ENCODE results near the gene DCAF17. TPM values are rescaled to one million over a fixed set of nuclear protein-coding genes. Genes with fewer than 3 reads are reported as not detected.
"Not testable (repeated sequence)": the region's sequence is repeated elsewhere in the genome, so short reads cannot be mapped to it uniquely, and the experiment has no call there.

The DCAF17 gene
- total RNA-seq, 2 donors from 2014 or later: 17.3 to 17.5 TPM

DNA sequence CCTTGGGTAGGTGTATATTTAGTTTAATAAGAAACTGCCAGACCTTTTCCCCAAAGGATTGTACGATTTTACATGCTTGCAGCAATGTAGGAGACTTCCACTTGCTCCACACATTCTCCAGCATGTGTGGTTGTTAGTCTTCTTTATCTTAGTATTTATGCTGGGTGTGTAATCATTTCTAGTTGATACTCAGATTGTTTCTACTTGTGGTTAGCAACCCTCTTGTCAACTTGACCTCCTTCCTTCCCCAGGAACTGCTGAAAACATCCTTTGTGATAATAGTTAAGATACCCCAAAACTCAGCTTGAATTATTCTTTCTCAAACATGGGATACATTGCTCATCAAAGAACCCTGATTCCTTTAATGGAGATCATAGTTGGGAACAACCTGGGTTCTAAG is 51.1 kb downstream of the DCAF17 start:
- no peak for DNase-seq
- Mint-ChIP-seq H3K4me1 (peaks cover 22% of the 10 kb centered on the region), H3K4me3 (peak overlapping the region; percentile 32)

DNA sequence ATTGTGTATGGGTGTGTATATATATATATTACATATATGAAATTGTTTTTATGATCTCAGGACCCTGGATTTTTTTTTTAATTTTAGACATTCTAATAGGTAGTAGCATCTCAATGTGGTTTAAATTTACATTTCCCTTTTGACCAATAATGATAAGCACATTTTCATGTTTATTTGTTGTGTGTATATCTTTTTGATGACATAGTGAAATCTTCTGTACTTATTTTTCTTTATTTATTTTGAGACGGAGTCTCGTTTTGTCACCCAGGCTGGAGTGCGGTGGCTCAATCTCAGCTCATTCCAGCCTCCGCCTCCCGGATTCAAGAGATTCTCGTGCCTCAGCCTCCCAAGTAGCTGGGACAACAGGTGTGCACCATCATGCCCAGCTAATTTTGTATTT is 53.2 kb downstream of the DCAF17 start:
- Mint-ChIP-seq H3K36me3 (ENCODE audit: low read depth) (peaks cover 10% of the 10 kb centered on the region), H3K4me3 (no peak overlapping the region), H3K27ac (no peak overlapping the region), H3K4me1 (peaks cover 20% of the 10 kb centered on the region), H3K27me3 (no peaks in the 10 kb centered on the region)
- ATAC-seq: no peak
- no peak for DNase-seq
- H3K9me3 ChIP-seq (ENCODE audit: control insufficient read depth, low read length, poor library complexity, severe bottlenecking): no peaks in the 10 kb centered on the region

More for the DNA sequence above, 51.1 kb downstream of the DCAF17 start:
- Mint-ChIP-seq H3K36me3 (ENCODE audit: low read depth) (peaks cover 16% of the 10 kb centered on the region), H3K27me3 (no peaks in the 10 kb centered on the region), H3K27ac (peak overlapping the region; percentile 62)
- no peak for ATAC-seq
- no peaks in the 10 kb centered on the region for H3K9me3 ChIP-seq (ENCODE audit: control insufficient read depth, low read length, poor library complexity, severe bottlenecking)

DNA sequence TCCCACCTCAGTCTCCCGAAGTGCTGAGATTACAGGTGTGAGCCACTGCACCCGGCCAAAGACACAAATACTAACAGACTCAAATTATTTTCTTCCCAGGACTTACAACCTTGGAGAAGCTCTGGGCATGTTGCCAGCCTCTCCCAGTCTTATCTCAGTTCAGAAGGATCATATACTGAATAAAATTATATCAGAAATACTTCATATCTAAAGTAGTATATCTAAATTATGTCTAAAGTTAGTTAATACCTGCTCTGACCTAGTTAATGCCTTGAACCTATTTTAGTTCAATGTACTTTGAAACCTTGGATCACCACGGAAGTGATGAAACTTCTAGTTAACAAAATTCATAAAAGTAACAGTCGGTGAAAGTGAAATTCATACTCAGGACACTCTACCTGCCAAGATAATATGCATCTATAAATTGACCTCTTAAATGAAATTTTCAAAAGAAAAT is 53.8 kb downstream of the DCAF17 start:
- peaks cover 16% of the 10 kb centered on the region for H3K4me1 Mint-ChIP-seq
- DNase-seq (no peak), ATAC-seq (no peak)
- H3K9me3 ChIP-seq (ENCODE audit: control insufficient read depth, low read length, poor library complexity, severe bottlenecking): no peaks in the 10 kb centered on the region
- no peak overlapping the region for H3K4me3 Mint-ChIP-seq
- H3K27me3 Mint-ChIP-seq: no peaks in the 10 kb centered on the region
- H3K36me3 Mint-ChIP-seq (ENCODE audit: low read depth): peaks cover 6% of the 10 kb centered on the region
- no peak overlapping the region for H3K27ac Mint-ChIP-seq

DNA sequence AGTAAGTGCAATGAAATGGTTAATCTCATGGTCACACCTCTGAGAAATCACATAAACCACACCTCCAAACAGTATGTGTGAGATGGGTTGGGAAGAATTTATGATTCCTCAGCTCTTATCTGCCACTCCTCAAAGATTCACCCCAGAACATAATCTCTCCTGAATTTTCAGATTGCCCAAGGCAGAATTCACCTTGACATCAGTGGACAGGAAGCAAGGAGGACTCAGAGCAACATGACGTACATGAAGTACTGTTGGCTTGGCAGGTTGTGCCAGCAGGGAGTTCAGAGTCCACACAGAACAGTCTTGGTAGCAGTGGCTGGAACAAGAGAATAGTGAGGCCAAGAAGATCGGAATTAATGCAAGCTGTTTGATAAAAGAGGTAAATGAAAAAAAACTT is 56.6 kb downstream of the DCAF17 start:
- ATAC-seq (no peak), DNase-seq (no peak)
- Mint-ChIP-seq H3K27me3 (no peaks in the 10 kb centered on the region), H3K36me3 (ENCODE audit: low read depth) (peaks cover 3% of the 10 kb centered on the region), H3K4me3 (no peak overlapping the region), H3K27ac (no peak overlapping the region), H3K4me1 (no peaks in the 10 kb centered on the region)
- no peaks in the 10 kb centered on the region for H3K9me3 ChIP-seq (ENCODE audit: control insufficient read depth, low read length, poor library complexity, severe bottlenecking)

DNA sequence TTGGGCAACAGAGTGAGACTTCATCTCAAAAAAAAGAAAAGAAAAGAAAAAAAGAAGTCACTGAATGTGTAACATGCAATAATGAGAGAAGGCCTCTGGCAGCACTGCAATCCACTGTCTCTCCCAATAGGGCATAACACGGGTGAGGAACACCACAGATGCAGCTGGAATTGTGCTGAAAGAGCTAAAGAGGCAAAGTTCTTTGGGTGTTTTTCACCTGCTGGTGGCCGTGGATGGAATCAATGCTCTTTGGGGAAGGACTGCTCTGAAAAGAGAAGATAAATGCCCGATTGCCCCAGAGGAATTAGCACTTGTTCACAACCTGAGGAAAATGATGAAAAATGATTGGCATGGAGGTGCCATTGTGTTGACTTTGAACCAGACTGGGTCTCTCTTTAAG is 57.3 kb downstream of the DCAF17 start:
- ATAC-seq: no peak
- Mint-ChIP-seq H3K27me3 (no peaks in the 10 kb centered on the region), H3K4me3 (no peak overlapping the region), H3K27ac (no peak overlapping the region), H3K4me1 (no peaks in the 10 kb centered on the region), H3K36me3 (ENCODE audit: low read depth) (peaks cover 3% of the 10 kb centered on the region)
- DNase-seq: no peak
- H3K9me3 ChIP-seq (ENCODE audit: control insufficient read depth, low read length, poor library complexity, severe bottlenecking): no peaks in the 10 kb centered on the region

DNA sequence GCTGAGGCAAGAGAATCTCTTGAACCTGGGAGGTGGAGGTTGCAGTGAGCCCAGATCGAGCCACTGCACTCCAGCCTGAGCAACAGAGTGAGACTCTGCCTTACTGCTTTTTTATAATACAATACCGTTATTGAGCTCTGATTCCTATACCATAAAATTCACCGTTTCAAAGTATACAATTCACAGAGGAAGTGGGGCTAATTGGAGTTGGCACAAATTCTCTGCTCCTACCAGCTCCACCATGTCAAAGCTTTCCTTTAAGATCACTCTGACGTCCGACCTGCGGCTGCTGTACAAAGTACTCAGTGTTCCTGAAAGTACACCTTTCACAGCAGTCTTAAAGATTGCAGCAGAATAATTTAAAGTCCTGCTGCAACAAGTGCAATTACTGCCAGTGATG is 58.6 kb downstream of the DCAF17 start:
- H3K27me3 Mint-ChIP-seq: no peaks in the 10 kb centered on the region
- peaks cover 3% of the 10 kb centered on the region for H3K36me3 Mint-ChIP-seq (ENCODE audit: low read depth)
- DNase-seq: no peak
- H3K27ac Mint-ChIP-seq: no peak overlapping the region
- no peaks in the 10 kb centered on the region for H3K4me1 Mint-ChIP-seq
- no peaks in the 10 kb centered on the region for H3K9me3 ChIP-seq (ENCODE audit: control insufficient read depth, low read length, poor library complexity, severe bottlenecking)
- no peak for ATAC-seq
- H3K4me3 Mint-ChIP-seq: no peak overlapping the region

DNA sequence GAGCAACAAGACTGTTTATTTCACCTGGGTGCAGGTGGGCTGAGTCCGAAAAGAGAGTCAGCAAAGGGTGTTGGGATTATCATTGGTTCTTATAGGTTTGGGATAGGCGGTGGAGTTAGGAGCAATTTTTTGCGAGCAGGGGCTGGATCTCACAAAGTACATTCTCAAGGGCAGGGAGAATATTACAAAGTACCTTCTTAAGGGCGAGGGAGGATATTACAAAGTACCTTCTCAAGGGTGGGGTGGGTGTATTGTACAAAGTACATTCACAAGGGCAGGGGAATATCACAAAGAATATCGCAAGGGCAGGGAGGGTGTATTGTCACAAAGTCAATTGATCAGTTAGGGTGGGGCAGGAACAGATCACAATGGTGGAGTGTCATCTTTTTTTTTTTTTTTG is 63.6 kb downstream of the DCAF17 start:
- not testable (repeated sequence) for H3K36me3 Mint-ChIP-seq (ENCODE audit: low read depth); H3K9me3 ChIP-seq (ENCODE audit: control insufficient read depth, low read length, poor library complexity, severe bottlenecking); H3K4me1 Mint-ChIP-seq; DNase-seq; H3K27me3 Mint-ChIP-seq; H3K4me3 Mint-ChIP-seq; H3K27ac Mint-ChIP-seq; ATAC-seq

DNA sequence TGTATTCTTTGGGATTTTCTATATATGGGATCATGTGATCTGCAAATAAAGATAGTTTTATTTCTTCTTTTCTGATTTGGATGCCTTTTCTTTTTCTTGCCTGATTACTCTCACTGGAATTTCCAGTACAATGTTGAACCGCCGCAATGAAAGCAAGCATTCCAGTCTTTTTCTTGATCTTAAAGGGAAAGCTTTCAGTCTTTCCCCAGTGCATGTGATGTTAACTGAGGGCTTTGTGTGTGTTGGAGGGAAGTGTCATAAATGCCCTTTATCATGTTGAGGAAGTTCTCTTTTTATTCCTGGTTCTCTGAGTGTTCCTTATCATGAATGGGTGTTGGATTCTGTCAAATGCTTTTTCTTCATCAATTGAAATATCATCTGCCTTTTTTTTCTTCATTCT is 71.3 kb downstream of the DCAF17 start:
- no peaks in the 10 kb centered on the region for H3K36me3 Mint-ChIP-seq (ENCODE audit: low read depth)
- peaks cover 2% of the 10 kb centered on the region for H3K4me1 Mint-ChIP-seq
- no peak overlapping the region for H3K4me3 Mint-ChIP-seq
- DNase-seq: no peak
- no peak for ATAC-seq
- H3K9me3 ChIP-seq (ENCODE audit: control insufficient read depth, low read length, poor library complexity, severe bottlenecking): no peaks in the 10 kb centered on the region
- no peak overlapping the region for H3K27ac Mint-ChIP-seq
- H3K27me3 Mint-ChIP-seq: peaks cover 4% of the 10 kb centered on the region

DNA sequence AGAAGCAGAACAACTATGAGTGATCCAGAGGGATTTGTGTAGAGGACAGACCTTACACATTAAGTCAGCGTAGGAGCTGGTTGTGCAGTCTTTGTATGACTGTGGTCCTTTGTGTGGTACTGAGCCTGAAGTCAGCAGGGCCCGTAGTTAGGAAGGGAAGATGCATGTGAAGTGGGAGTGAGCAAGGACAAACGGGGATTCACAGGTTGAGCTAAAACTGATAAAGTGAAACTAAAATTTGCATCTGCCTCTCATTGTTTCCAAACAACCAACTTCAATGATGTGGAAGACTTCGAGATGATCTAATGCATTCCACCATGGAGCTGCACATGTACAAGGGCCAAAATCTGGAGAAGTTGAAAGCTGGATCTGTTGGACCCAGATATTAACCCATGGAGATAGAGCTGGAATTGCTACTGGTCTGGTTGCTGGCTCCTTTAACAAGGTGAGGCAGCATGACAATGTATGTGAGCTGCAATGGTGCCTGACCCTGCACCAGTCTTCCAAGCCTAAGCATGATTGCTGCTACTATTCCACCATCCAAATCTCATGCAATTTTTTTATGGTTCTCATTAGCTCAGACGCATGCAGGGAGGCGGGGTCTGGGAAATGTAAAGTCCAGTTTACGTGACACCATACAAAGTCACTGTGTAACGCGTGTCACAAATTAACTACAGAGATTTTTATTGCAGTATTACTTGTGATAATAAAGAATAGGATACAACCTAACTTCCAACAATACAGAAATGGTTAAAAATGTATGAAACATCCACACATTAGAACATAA is 76.1 kb downstream of the DCAF17 start:
- Mint-ChIP-seq H3K27ac (no peak overlapping the region), H3K4me3 (peak overlapping the region; percentile 0), H3K36me3 (ENCODE audit: low read depth) (no peaks in the 10 kb centered on the region), H3K27me3 (peaks cover 5% of the 10 kb centered on the region), H3K4me1 (peaks cover 4% of the 10 kb centered on the region)
- no peaks in the 10 kb centered on the region for H3K9me3 ChIP-seq (ENCODE audit: control insufficient read depth, low read length, poor library complexity, severe bottlenecking)
- ATAC-seq: no peak
- DNase-seq: no peak

DNA sequence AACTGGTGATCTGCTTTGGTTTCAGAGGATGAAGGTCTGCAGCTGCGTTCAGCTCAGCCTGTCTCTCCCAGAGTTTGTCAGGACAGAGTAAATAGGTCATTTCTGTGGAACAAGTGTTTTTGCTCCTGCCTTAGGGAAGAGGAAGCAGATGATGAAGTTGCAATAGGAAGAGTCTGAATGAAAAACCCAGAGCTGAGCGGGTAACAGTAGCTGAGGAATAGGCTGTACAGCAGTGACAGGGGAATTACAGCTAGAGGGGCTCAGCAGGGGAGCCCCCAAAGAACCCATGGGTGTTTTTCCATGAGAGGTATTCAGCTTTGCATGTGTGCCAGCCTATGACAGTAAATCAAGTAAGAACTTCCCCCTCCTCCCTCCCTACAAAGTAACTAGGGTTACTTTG is 78.0 kb downstream of the DCAF17 start:
- DNase-seq (no peak), ATAC-seq (no peak)
- no peaks in the 10 kb centered on the region for H3K36me3 Mint-ChIP-seq (ENCODE audit: low read depth)
- H3K4me3 Mint-ChIP-seq: no peak overlapping the region
- H3K27me3 Mint-ChIP-seq: peaks cover 8% of the 10 kb centered on the region
- H3K9me3 ChIP-seq (ENCODE audit: control insufficient read depth, low read length, poor library complexity, severe bottlenecking): no peaks in the 10 kb centered on the region
- peaks cover 4% of the 10 kb centered on the region for H3K4me1 Mint-ChIP-seq
- H3K27ac Mint-ChIP-seq: no peak overlapping the region

DNA sequence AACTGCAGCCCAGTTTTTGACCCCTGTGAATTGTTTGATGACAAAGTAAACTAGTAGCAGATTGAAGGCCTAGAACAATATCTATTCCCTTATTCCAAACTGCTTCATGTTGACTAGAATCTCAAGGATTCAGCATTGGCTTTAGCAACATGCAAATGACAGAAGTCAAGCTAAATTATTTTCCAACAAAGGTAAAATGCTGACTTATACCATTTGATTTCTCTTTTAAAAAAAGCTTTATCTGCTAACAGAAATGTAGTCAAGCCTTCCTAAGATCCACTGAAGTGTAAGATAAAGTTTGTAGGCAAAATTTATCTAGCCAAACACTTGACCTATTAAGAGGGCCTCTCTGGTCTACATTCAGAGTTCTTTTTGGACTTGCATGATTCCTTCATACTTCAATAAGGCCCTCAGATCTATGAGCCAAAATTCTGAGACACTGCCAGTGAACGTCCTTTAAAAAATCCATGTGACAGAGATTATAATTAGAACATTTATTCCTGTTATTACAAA is 78.7 kb downstream of the DCAF17 start:
- DNase-seq (no peak), ATAC-seq (no peak)
- Mint-ChIP-seq H3K4me3 (no peak overlapping the region), H3K4me1 (peaks cover 4% of the 10 kb centered on the region), H3K27ac (no peak overlapping the region), H3K36me3 (ENCODE audit: low read depth) (no peaks in the 10 kb centered on the region), H3K27me3 (peaks cover 8% of the 10 kb centered on the region)
- no peaks in the 10 kb centered on the region for H3K9me3 ChIP-seq (ENCODE audit: control insufficient read depth, low read length, poor library complexity, severe bottlenecking)

DNA sequence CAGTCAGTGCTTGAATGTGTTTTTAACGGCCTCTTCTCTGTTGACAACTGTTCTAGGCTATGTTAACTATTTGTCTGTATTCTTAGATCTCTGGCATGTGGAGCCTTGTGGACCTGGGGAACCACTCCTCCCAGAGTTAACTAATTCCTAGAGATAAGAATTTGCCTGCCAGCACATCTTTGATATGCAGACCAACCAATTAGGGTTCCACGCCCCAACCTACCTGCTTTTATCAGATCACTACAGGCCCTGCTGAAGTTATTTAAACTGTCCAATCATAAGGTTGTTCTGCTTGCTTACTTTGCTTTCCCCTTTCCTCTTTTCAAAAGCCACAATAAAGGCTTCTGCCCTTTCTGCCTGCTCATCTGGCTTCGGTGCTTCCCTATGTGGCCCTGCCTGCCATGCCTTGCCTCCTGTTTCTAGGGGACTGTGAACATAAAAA is 79.7 kb downstream of the DCAF17 start:
- H3K36me3 Mint-ChIP-seq (ENCODE audit: low read depth): no peaks in the 10 kb centered on the region
- ATAC-seq (no peak), DNase-seq (no peak)
- peaks cover 4% of the 10 kb centered on the region for H3K4me1 Mint-ChIP-seq
- H3K27ac Mint-ChIP-seq: peak overlapping the region; percentile 27
- no peaks in the 10 kb centered on the region for H3K9me3 ChIP-seq (ENCODE audit: control insufficient read depth, low read length, poor library complexity, severe bottlenecking)
- H3K4me3 Mint-ChIP-seq: no peak overlapping the region
- H3K27me3 Mint-ChIP-seq: peaks cover 9% of the 10 kb centered on the region

DNA sequence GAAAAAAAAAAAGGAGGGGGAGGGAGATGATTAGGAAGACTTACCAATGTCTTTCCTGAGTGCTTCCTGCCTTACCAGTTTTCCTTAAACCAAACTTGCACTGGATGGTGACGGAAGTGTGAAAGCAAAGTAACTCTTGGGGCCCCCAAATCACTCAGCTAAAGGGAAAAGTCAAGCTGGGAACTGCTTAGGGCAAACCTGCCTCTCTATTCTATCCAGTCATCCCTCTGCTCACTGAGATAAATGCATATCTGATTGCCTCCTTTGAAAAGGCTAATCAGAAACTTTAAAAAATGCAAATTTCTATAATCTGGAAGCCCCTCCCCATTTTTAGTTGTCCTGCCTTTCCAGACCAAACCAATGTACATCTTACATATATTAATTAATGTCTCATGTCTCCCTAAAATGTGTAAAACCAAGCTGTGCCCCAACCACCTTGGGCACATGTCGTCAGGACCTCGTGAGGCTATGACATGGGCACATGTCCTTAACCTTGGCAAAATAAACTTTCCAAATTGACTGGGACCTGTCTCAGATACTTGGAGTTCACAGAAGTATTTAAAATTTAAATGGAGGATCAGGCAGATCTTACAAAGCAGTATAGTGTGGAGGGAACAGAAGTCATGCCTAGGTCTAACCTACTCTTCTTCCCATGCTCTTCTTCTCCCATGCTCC is 81.0 kb downstream of the DCAF17 start:
- Mint-ChIP-seq H3K27me3 (peaks cover 22% of the 10 kb centered on the region), H3K4me1 (peaks cover 8% of the 10 kb centered on the region), H3K4me3 (no peak overlapping the region), H3K36me3 (ENCODE audit: low read depth) (peaks cover 2% of the 10 kb centered on the region), H3K27ac (no peak overlapping the region)
- DNase-seq (no peak), ATAC-seq (no peak)
- no peaks in the 10 kb centered on the region for H3K9me3 ChIP-seq (ENCODE audit: control insufficient read depth, low read length, poor library complexity, severe bottlenecking)

All from T-helper 17 cell (primary cell).